PC-3 (cell line): ENCODE results near the gene RHBG. TPM values are rescaled to one million over a fixed set of nuclear protein-coding genes. Genes with fewer than 3 reads are reported as not detected.

Experiments used
- ATAC-seq: fragments of 200-7000 bp; cut with Tn5 transposase; 2 replicates; pipeline ENCODE4 v1.9.1; 2020; ENCODE audit warnings: mild to moderate bottlenecking, moderate library complexity
- Bru-seq: library from RNA; stranded (reverse); fragments of 400-500 nt; gene quantifications from one replicate; lab custom pipeline; 2021; lab: Mats Ljungman, UMichigan
- BruChase-seq, 2 experiments: library from RNA; stranded (reverse); fragments of 400-500 nt; gene quantifications; one replicate each; lab custom pipeline; 2021; lab: Mats Ljungman, UMichigan
- BruUV-seq: library from RNA; stranded (reverse); fragments of 400-500 nt; replicated peaks from 2 replicates; lab custom pipeline; 2021; lab: Mats Ljungman, UMichigan
- CTCF ChIA-PET: fragments of 300-600 bp; sonication (Branson Sonifier 250); formaldehyde crosslinking; loops from one replicate; lab custom pipeline; 2022; ENCODE audit warnings: antibody characterized with exemption; lab: Charles Lee
- POLR2A ChIA-PET: fragments of 300-600 bp; sonication (Branson Sonifier 250); formaldehyde crosslinking; loops from one replicate; lab custom pipeline; 2022; ENCODE audit warnings: antibody characterized with exemption; ENCODE audit not compliant: unreplicated experiment; lab: Charles Lee
- DNase-seq: peaks from one replicate; pipeline ENCODE4 v3.0.0-alpha.2; 2015
- H2AFZ ChIP-seq: fragments of 300-600 bp; sonication (generic); 2 replicates; pipeline ENCODE4 v1.6.0; 2016; ENCODE audit warnings: antibody characterized with exemption, low read length
- H3F3A ChIP-seq: fragments of 300-600 bp; sonication (generic); one replicate; pipeline ENCODE4 v1.6.0; 2017; ENCODE audit warnings: antibody characterized with exemption, low read length, control low read depth, mild to moderate bottlenecking; ENCODE audit not compliant: unreplicated experiment
- H3K27ac ChIP-seq: fragments of 300-600 bp; sonication (generic); 2 replicates; pipeline ENCODE4 v1.5.1; 2016; ENCODE audit warnings: mild to moderate bottlenecking, low read length
- H3K27me3 ChIP-seq: fragments of 300-600 bp; sonication (generic); 2 replicates; pipeline ENCODE4 v1.6.1; 2016; ENCODE audit warnings: low read length, mixed read lengths
- H3K36me3 ChIP-seq: fragments of 300-600 bp; sonication (generic); 2 replicates; pipeline ENCODE4 v1.6.1; 2016; ENCODE audit warnings: low read depth, mixed run types, low read length, mixed read lengths
- H3K4me1 ChIP-seq: fragments of 300-600 bp; sonication (generic); 2 replicates; pipeline ENCODE4 v1.5.1; 2016; ENCODE audit warnings: low read length; ENCODE audit not compliant: insufficient read depth
- H3K4me2 ChIP-seq: fragments of 300-600 bp; sonication (generic); 2 replicates; pipeline ENCODE4 v1.6.0; 2016; ENCODE audit warnings: low read length
- H3K4me3 ChIP-seq: fragments of 300-600 bp; sonication (generic); 2 replicates; pipeline ENCODE4 v1.5.1; 2016; ENCODE audit warnings: mild to moderate bottlenecking, low read length, mixed read lengths
- H3K79me2 ChIP-seq: fragments of 300-600 bp; sonication (generic); 2 replicates; pipeline ENCODE4 v1.6.1; 2017; ENCODE audit warnings: low read length, mixed read lengths
- H3K9ac ChIP-seq: fragments of 300-600 bp; sonication (generic); 2 replicates; pipeline ENCODE4 v1.6.0; 2016; ENCODE audit warnings: mild to moderate bottlenecking, low read length
- H3K9me2 ChIP-seq: fragments of 300-600 bp; sonication (generic); replicated peaks from 2 replicates; pipeline ENCODE4 v1.6.1; 2016; ENCODE audit warnings: mixed run types, low read length, mixed read lengths
- H3K9me3 ChIP-seq: fragments of 300-600 bp; sonication (generic); 2 replicates; pipeline ENCODE4 v1.6.1; 2016; ENCODE audit warnings: low read length, mixed read lengths
- H4K20me1 ChIP-seq: fragments of 300-600 bp; sonication (generic); 2 replicates; pipeline ENCODE4 v1.6.1; 2016; ENCODE audit warnings: low read length, mixed read lengths
- EZH2 ChIP-seq: fragments of 300-600 bp; sonication (generic); IDR thresholded peaks from one replicate; pipeline ENCODE4 v1.6.1; 2017; ENCODE audit warnings: antibody characterized with exemption, mild to moderate bottlenecking, low read length; ENCODE audit not compliant: unreplicated experiment
- EZH2phosphoT487 ChIP-seq: fragments of 300-600 bp; sonication (generic); IDR thresholded peaks from 2 replicates; pipeline ENCODE4 v1.6.1; 2018; ENCODE audit warnings: mild to moderate bottlenecking, antibody characterized with exemption, low read length, borderline replicate concordance
- intact Hi-C: fragments of 100-400 bp; cut with micrococcal nuclease; formaldehyde crosslinking; loops from 2 replicates; pipeline ENCODE4 v1.9.0; 2023
- long read RNA-seq: library from polyadenylated mRNA; unstranded; transcript quantifications from one replicate; pipeline ENCODE4 v2.0.0, GENCODE V29; 2021; ENCODE audit not compliant: unreplicated experiment
- total RNA-seq: library from RNA; depleted of rRNA; stranded (reverse); fragments of >200 nt; gene quantifications from 2 replicates; pipeline ENCODE4 v1.2.3, GENCODE V29; 2014; rRNA removed
- TF ChIP-seq, protein P1 (sequence below): fragments of 300-600 bp; sonication (generic); conservative IDR thresholded peaks from 2 replicates; pipeline ENCODE4 v1.5.1; 2017; ENCODE audit warnings: antibody characterized with exemption, low read depth, mild to moderate bottlenecking, low read length

Gene RHBG, protein sequence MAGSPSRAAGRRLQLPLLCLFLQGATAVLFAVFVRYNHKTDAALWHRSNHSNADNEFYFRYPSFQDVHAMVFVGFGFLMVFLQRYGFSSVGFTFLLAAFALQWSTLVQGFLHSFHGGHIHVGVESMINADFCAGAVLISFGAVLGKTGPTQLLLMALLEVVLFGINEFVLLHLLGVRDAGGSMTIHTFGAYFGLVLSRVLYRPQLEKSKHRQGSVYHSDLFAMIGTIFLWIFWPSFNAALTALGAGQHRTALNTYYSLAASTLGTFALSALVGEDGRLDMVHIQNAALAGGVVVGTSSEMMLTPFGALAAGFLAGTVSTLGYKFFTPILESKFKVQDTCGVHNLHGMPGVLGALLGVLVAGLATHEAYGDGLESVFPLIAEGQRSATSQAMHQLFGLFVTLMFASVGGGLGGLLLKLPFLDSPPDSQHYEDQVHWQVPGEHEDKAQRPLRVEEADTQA
- 0.26 TPM in 1 of 2 replicates, not detected in the other for total RNA-seq
- Bru-seq, nascent RNA: percentile 21 among the genes with signal in this experiment
- BruChase-seq, experiment 1, labeled RNA remaining after a 6-hour chase: percentile 19 among the genes with signal in this experiment
- BruChase-seq, experiment 2, labeled RNA remaining after a 2-hour chase: percentile 18 among the genes with signal in this experiment
- long read RNA-seq, partial matches to known transcripts: 0 of 1 reads
- long read RNA-seq, other reads (novel, unspliced or antisense): 1 of 1 reads

DNA sequence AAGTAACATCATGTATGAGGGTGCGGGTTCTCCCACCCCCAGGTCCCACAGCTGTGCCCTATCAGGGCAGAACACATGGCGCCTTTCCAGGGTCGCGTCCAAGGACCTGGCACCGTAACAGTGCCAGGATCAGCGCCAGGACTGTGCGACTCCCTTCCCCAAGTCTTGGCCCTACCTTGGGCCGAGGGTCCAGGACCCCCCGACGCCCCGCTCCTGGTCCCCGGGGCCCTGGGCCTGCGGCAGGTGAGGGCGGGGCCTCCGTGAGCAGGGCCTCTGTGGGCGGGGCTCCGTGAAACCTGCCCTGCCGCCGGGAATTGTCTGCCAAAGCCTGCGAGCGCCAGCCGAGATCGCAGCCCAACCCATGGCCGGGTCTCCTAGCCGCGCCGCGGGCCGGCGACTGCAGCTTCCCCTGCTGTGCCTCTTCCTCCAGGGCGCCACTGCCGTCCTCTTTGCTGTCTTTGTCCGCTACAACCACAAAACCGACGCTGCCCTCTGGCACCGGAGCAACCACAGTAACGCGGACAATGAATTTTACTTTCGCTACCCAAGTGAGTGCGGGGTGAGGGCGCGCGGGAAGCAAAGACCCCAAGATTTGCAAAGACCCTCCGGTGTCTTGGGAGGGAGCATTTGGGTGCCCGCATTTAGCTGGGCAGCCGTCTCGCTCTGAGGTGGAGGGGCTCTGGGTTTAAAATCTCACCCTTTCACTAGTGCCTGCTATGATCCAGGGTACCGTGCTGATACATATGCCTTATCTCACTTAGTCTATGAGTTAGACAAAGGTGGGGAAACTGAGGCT, at the start of gene RHBG:
Gene RHBG, plus strand, starts transcription at position 323 of the 796 bp plus-strand sequence. Its CDS starts 39 bp downstream, at position 362.
- H3K27ac ChIP-seq: no peak within 1 kb of the TSS
- H3K4me1 ChIP-seq: peaks cover 5% of the 10 kb centered on the region; the same call in 1 of the 2 replicates
- intact Hi-C loops: no loop called here
- peak within 1 kb of the TSS; percentile 98 for H2AFZ ChIP-seq
- H3K4me2 ChIP-seq: peak within 1 kb of the TSS; percentile 99
- ATAC-seq (peak; percentile 92), DNase-seq (peak; percentile 72)
- no peaks in the 10 kb centered on the region for H3K36me3 ChIP-seq
- H3K9ac ChIP-seq: peak within 1 kb of the TSS; percentile 53
- ChIA-PET CTCF (no interaction called here), POLR2A (interaction anchor here (0.5 kb wide), 1 partner anchor 279 kb away, joined by 9 read pairs; no protein-coding TSS in a partner anchor)
- no peaks in the 10 kb centered on the region for H3K27me3 ChIP-seq
- H3K9me3 ChIP-seq: no peaks in the 10 kb centered on the region
- no peaks in the 10 kb centered on the region for H4K20me1 ChIP-seq
- H3K79me2 ChIP-seq: no peaks in the 10 kb centered on the region
- no peaks in the 10 kb centered on the region for H3F3A ChIP-seq
- H3K9me2 ChIP-seq: no peaks in the 10 kb centered on the region
- no TSS peak for BruUV-seq
- peak within 1 kb of the TSS; percentile 80 for H3K4me3 ChIP-seq
- TF ChIP-seq EZH2 (no peak), EZH2phosphoT487 (no peak)
- TF ChIP-seq, protein P1, sequence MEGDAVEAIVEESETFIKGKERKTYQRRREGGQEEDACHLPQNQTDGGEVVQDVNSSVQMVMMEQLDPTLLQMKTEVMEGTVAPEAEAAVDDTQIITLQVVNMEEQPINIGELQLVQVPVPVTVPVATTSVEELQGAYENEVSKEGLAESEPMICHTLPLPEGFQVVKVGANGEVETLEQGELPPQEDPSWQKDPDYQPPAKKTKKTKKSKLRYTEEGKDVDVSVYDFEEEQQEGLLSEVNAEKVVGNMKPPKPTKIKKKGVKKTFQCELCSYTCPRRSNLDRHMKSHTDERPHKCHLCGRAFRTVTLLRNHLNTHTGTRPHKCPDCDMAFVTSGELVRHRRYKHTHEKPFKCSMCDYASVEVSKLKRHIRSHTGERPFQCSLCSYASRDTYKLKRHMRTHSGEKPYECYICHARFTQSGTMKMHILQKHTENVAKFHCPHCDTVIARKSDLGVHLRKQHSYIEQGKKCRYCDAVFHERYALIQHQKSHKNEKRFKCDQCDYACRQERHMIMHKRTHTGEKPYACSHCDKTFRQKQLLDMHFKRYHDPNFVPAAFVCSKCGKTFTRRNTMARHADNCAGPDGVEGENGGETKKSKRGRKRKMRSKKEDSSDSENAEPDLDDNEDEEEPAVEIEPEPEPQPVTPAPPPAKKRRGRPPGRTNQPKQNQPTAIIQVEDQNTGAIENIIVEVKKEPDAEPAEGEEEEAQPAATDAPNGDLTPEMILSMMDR: no peak

DNA sequence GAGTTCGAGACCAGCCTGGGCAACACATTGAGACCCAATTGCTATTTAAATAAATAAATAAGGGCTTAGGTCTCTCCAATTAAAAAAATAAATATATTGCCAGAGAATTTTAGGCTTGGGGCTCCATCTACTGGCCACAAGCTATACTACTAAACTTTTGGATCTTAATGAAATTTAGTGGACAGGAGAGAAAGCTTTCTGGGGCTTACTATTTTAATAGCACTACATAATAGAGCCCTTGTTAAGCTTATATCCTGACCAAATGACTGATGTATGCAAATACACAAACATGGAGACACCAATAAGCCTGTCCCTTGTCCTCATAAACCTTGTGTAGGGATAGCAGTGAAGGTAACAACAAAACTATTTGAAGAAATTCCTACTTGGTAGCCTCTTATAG, 49.3 kb upstream of the RHBG start:
- ChIA-PET POLR2A (no interaction called here), CTCF (interaction anchor here (0.6 to 1.2 kb wide), 6 partner anchors 29 to 174 kb away, joined by 3 to 10 read pairs (median 6); no protein-coding TSS in a partner anchor)
- Histone ChIP-seq H3K9ac (no peak overlapping the region), H3K9me3 (no peaks in the 10 kb centered on the region), H2AFZ (no peak overlapping the region), H3K4me3 (no peak overlapping the region), H3K36me3 (peaks cover 78% of the 10 kb centered on the region), H3K27ac (no peak overlapping the region), H3K9me2 (no peaks in the 10 kb centered on the region), H3K27me3 (no peaks in the 10 kb centered on the region), H3F3A (no peaks in the 10 kb centered on the region), H4K20me1 (peaks cover 15% of the 10 kb centered on the region; the same call in 1 of the 2 replicates), H3K4me1 (peaks cover 11% of the 10 kb centered on the region), H3K79me2 (peaks cover 19% of the 10 kb centered on the region), H3K4me2 (no peak overlapping the region)
- peak; percentile 27 for ATAC-seq
- DNase-seq: peak; percentile 65
- intact Hi-C loops: loop anchor here (10.0 kb wide), 1 partner anchor 175 kb away; no protein-coding TSS in a partner anchor
- BruUV-seq: no TSS peak
- no peak for TF ChIP-seq EZH2
- TF ChIP-seq, protein P1: peak; percentile 83
